Fibroblast of upper back skin (primary cell): Measurements from ENCODE around the gene C1orf74.

Source experiments
- DNase-seq: peaks from one replicate; pipeline ENCODE4 v3.0.0-alpha.2; 2013

C1orf74 gene

DNA sequence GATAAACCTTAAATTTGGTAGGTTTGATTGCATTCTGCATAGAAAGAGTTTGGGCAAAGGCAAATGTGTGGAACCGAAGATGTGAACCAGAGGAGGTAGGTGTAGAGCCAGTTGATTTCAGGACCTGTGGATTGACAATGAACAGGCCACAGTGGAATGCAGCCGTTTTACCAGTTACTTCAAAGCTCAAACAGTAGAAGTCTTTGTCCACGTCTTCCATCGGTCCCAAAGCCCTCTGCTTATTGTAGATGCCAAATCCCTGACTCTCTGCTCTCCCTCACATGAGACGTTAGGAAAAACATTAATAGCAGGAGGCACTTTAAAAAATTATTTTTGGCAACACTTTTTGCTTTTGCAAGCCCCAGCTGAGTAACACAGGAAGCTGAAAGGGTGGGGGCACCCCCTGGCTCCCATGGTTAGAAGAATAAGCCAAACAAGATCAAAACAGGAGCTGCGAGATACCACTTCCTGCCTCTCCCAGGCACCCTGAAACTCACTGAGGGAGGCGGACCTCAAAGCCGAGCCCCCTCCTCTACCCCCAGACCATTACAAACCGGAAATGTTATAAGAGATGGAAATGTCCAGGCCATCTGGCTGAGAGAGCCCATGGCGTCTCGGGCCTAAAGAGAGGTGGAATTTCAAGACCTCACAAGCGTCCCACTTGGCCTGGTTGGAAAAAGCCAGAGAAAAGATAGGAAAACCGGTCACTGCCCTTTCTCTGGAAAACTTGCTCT lies 15.0 kb downstream of the C1orf74 start:
- peak; percentile 86 for DNase-seq

DNA sequence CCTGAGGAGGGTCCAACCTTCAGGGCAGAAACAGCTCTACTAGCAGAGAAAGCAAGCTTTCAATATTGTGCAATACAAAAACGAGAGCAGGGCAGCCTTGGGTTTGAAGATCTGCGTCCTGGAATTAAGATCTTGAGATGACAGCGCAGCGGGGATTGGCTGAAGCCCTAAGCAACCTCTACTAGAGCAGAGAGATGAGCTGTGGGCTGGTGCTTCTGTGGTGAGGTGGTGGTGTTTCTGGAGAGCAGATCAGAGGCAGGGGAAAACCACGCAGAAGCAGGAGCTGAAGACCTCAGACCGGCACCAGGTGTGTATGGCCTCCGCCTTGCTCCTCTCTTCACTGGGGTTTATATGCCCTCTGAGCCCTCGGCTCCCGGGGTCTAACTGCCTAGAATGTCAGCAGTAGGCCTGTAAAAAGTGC lies 16.0 kb downstream of the C1orf74 start:
- no peak for DNase-seq

DNA sequence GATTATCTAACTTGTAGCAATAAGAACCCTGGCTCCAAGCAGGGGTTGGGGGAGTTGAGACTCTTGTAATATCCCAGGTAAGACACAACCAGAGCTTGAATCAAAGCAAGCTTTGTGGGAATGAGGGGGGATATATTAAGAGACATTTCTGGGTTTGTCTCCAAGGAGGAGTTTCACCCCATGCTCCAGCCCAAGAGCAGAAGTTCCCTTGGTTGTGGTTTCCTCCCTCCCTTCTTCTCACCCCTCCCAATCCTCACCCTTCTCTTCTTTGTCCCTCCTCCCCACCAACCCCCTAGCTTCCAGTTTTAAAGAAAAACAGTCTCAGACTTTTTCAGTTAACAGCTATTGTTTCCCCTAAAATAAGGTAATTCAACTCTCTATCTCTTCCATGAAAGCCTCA lies 16.7 kb downstream of the C1orf74 start:
- DNase-seq: no peak

DNA sequence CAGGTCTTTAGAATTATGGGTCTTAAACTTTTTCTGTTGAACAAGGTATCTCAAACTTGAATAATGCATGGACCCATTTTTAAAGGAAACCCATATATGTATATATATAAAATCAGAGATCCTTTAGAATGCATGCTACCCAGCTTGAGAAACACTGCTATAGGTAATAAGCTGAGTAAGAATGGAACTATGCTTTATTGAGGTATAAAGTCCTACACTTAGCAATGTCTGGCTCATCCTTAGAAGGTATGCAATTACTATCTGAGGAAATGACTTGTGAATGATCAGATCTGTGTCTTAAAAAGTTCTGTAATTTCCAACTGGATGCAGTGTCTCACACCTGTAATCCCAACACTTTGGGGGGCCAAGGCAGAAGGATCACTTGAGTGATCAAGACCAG lies 17.3 kb downstream of the C1orf74 start:
- DNase-seq: no peak

DNA sequence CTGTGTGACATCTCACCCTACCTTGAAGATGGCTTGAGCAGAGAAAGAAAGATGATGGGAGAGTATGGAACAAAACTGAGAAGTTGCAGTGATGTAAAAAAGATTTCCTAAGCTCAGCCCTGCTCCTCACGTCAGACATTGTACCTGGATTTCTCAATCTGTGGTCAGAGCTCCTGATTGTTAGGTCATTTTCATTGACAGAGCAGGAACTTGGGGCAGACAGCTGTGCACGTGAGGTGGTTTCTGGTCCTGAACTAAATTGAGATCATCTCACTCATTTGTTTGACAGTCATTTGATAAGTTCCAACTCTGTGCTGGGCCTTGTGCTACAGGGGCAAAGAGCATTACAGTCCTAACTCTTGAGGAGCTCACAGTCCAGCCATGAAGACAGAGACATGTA lies 18.3 kb downstream of the C1orf74 start:
- DNase-seq: no peak

DNA sequence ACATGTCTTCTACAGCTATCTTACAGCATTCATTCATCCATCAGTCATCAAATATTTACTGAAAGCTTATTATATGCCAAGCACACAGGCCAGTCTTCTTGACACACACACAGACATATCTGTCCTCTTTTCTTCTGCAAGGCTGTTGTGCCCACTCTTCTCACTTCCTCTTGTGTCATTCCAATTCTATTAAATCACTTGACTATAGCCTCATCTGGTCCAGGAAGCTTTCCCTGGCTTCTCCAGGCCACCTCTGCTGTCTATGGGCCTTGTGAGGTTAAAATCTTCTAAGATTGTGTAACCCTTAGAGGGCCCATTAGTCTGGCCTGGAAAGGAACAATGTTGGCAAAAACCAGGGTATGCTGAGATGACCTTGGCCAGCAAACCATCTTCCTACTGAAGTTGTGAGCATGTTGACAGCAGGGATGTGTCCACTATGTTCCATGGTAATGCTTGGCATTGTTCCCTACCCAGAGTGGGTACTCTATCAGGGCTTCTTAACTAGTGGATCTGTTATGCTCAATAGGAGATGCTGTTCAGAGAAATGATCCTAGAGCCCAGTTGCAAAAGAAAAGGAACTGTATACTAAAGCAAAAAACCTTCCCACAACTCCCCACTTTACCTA lies 23.2 kb downstream of the C1orf74 start:
- DNase-seq: no peak

DNA sequence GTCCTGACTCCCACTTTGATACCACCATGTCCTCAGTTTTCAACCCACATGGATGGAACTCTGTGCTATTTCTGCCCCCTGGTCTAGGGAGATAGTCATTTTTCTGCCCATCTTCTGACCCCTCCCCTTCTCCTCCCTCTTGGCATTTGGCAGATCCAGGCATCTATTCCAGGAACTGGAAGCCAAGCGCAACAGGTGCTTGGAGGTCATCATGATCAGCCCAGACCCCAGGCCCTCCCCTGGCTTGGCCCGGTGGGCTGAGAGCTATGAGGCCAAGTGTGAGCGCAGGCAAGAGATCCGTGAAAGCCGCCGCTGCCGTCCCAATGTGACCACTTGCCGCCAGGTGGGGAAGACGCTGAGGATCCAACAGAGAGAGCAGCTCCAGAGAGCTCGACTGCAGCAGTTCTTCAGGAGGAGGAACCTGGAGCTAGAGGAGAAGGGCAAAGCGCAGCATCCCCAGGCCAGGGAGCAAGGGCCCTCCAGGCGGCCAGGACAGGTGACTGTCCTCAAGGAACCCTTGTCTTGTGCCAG lies 24.5 kb downstream of the C1orf74 start:
- no peak for DNase-seq

DNA sequence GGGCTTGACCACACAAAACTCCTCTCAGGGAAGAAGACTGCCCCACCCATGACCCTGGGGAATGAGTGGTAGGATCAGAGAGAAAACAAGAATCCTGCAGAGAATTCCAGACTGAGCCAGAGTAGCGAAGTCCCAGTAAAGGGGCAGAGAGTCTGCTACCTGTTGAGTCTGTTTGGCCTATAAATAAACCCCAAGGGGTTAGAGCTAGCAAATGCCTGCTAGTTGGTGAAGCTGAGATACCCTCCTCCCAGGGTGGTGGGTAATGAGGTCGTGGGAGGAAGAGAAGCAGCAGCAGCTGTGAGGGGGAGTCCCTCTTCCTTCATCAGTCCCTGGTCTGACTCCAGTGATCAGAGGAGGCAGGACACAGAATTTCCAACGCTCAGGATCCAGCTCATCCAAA lies 26.0 kb downstream of the C1orf74 start:
- no peak for DNase-seq

DNA sequence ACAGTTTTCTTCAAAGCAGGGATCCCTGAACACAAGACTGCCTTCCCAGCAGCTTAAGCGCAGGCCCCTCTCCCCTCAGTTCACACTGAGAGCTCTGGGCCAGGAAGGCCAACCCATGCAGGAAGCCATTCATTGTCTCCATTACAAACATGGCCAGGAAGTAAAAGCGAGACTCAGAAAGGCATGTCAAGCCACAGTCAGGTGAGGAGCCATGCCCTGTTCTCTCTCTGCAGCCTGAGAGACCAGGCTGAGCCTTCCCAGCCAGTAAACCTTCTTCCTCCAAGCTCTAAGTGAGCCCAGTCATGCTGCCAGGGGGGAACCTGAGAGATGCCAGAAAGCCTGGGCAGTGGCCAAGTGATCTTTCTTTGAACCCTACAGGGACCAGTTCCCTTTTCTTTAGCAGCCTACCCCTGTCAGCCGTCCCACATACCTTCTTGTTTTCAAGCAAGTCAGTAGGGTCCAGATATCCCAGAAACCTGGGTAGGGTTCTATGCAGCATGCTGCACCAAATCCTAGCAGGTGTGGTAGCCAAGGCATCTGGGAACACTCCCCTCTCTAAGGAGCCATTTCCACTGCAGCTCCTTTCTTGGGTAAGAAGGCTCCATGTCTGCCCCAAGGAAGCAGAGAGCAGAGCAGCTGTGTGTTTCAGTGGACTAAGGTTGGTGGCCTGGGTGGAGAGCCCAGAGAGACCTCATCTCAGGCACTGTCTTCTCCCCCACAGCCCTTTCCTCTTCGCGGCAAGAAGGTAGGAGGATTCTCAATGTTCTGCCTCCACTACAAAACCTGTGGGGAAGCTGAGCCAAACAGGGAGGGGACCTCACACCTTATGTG lies 27.5 kb downstream of the C1orf74 start:
- no peak for DNase-seq

DNA sequence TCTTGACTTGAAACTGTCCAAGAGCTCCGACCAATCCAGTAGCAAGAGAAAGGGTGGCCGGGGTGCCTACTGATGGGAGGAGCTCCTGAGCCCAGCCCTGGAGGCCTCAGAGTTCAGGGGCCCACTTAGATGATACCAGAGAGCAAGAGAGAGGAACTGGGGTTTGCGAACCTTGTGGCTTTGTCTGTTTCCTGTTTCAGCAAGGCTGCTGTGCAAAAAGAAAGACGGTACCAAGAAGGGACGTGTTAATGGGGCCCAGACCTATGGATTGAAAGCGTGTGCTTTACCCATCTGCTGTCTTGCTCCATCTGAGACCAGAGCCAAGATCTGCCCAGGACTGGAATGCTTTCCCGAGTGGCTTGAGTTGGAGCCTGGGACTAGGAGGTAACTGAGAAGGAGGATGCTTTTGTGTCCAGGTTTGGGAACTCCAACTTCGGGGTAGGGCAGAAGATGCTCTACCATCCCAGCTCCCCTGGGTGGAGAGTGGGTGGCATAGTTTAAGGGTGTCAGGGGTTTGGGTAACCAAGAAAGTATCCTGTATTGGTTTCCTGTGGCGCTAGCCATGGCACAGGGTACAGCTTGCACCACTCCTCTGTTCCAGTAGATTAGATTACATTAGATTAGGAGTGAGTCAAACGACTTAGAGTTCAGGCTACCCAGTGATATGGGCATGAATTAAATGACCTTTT lies 28.3 kb downstream of the C1orf74 start, which contains the start of gene TRAF3IP3:
TRAF3IP3 (plus strand) TSS at position 128 of the 689 bp plus-strand sequence. CDS start 3,987 bp downstream, outside the sequence.
- DNase-seq: no peak

DNA sequence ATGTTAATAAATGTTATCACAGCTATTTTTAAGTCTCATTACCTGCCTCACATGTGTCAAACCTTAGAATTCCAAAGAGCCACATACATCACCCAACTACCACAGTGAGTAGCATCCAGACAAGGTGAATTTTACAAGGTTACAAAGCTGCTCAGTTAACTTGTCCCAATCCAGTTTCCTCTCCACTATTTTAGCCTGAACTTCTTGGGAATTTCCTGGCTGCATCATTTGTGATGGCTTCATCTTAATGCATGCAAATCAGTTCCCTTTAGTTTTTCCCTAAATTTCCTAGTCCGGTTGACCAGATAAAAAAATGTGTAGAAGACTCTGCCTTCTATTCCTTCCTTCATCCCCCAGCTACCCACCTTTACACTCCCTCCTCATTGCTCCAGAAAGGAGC lies 29.1 kb downstream of the C1orf74 start:
- no peak for DNase-seq

DNA sequence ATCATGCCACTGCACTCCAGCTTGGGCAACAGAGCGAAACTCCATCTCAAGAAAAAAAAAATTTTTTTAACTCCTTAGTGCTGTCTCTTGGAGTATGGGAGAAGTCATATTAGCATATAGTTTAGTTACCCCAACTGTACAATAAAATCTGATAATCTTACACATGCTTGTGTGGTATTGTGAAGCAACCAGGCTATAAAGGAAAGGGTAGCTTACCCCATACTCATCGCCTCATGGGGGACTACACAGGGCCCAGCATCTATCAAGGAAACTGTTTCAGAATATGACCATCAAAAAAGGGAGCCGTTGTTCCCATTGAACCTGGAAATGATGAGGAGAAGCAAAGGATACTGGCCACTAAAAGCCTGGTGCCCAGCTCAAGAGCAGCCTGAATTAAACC lies 31.5 kb downstream of the C1orf74 start:
- DNase-seq: no peak

DNA sequence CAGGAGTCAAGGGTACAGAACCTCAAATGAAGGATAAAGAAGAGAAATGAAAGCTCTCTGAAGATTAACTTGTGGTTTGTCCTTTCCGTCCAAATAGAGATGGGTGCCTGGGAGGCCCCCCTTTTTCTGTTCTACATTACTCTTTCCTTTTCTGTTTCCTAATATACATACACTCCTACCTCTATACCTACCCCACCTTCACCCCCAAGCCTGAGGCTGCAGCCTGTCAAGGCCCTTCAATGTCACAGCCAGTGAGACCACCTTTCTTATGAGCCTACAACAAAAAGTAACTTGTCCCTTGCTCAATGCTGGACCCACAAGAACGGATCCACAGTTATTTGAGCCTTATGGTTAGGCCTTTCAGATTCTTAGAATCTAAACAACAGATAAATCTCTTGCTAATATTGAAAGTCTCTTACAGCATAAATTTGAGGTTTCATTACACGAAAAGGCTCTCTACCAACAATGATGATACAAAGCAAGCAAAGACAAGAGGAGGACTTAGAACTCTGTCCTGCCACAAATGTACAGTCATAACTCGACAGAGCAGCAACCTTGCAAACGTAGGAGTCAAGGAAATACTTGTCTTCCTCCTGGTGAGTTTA lies 32.6 kb downstream of the C1orf74 start:
- DNase-seq: no peak

DNA sequence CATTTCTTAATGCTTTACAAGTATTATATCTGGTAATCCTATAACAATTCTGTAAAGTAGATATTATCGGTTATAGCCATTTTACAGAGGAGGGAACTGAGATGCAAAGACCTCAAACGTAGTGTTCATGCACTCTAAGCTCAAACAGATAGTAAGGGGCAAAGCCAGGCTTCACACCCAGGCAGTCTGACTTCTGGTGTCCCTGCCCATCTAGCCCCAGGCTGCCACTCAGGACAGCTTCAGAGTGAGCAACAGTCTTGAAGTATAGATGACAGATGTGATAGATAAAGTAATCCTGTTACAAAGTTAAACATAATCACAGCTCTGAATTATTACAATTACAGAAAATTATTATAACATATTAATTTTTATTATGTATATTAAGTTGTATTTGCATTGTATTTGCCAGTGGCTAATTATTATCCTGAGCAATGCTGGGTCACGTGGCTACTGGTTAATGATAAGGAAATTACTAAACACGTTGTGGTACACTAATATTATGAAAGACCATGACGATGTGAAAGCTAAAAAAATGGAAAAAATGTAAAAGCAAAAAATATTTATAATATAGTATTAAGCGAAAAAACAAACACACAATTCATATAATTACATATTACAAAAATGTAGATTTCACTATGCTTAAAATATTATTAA lies 34.6 kb downstream of the C1orf74 start:
- DNase-seq: no peak

DNA sequence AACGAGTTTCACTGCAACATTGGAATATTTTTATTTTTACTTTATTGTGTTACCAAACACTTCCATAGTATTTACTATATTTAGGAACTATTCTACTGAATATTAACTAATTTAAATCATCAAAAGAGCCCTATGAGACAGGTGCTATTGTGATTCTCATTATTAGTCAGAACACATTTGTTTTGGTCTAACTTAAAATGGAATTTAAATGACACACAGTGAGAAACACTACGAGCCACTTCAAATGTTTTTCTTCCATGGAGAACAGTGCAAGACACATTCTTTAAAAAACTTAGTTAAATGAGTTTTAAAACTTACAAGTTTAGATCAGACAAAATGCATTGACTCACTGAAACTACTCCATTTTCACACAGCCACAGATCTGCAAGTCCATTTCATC lies 35.2 kb downstream of the C1orf74 start:
- no peak for DNase-seq

DNA sequence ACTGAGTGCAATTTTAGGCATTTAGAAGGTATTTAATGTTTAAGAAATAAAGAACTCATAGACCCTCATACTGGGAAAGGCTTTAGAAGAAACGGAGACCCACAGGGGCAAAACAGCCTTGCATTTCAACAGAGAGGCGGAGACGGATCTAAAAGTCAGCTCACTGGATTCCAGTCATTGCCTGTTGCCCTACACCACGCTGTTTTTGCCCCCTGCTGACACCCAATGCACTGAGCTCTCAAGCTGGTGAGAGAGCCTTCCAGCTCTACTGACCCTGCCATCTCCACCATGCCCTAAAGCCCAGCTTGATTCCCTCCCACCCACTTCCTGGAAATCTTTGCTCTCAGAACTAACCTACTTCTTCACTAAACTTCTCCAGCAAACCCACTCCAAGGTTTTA lies 35.7 kb downstream of the C1orf74 start:
- no peak for DNase-seq

DNA sequence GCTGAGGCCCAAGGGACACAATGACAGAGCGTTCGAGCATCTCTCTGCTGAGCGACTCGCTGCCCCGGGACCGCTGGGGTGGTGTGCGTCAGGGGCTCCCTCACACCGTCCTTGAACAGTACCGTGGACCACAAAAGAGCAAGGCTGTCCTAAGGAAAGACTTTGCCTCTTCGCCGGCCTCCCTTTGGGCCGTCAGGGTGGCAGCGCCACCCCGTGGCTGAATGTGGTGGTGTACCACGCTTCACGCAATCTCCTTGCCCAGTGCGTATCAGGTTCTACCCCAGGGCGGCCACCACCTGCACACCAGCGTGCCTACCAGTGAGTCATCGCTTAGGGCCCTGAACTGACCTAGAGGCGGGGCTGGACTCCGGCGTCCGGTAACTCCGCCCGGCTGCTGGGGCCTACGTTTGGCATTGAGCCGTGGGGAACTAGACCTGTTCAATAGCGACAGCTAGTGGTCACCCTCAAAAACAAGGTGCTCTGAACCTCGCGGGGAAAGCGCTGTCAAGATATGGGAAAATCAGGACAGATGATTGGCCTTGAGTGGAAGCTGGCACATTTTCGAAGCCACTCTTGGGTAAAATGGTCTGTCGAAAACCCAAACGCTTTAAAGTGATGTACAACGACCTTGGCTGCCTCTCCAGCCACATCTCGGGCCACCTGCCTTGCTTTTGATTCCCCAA lies 36.6 kb downstream of the C1orf74 start:
- peak; percentile 84 for DNase-seq

DNA sequence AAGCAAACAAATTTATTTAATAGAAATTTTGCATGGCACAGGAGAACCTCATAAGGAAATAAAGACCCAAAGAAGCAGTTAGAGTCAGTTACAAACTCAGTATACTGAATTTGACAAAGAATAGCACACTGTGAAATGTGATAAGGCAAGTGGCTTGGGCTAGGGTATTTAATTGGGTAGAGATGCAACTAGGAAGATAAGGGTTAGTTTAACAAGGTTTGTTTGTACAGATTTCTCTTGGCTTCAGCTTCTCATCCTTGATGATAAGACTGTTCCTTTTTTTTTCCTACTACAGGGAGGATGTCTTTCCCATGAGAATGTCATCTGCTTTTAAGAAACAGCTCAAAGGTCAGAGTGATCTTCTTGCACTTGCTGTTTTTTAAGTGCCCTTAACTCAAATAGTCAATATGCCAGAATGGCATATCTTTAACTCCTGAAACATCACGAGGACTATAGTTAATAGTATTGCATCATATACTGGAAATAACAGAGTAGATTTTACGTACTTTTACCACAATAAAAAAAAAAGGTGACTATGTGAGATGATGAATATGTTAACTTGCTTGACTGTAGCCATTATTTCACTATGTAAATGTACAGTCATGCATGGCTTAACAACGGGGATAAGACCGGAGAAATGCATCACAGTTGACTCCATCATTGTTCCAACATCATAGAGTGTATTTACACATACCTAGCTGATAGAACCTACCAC lies 37.8 kb downstream of the C1orf74 start:
- DNase-seq: no peak

DNA sequence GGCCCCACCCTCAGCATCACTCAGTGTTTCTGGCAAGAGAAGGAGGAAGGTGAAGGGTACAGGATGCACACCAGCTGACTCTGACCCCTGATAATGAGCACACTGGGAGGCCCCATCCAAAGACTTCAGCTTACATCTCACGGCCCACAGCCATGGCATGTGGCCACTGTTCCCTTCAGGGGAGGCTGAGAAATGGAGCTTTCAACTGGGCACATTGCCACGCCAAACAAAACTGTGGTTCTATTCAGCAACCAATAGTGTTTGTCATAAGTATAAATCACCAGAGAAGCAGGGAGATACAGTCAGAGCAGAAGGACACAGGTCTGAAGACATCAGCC lies 41.2 kb downstream of the C1orf74 start:
- peak; percentile 85 for DNase-seq

DNA sequence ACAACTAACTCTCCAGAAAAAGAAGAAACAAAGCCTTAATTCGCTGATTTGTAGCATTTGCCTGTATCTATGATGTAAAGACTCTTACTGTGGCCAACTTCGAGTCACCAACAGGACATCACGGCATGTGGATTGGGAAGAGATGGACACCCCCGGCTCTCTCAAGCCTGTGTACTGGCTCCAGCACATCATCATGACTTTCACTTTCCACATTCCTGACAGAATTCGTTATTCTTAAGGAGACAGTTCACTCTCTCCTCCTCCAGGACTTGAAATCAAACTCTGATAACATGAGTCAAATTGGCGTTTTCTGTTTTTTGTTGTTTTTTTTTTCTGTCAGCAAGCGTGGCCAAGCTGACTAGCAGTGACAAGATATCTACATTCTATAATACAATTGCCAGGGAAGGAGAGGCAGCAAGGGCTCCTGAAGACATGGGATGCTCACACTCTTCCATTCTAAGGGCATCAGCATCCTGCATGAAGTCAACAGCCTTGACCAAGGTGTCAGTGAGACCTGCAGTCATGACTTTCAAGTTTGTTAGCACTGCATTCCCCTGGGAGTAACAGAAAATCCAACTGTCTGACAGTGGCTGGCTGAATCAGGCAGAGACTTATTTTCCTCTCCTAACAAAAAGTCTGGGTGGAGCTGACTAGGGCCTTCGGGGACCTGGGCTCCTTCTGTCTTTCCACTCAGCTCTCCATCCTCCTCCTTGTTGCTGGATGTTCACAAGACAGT lies 41.8 kb downstream of the C1orf74 start:
- DNase-seq: peak; percentile 21
